KG1 (cell line): ENCODE measurements around the gene GPC3.
"Not testable (repeated sequence)": the region's sequence is repeated elsewhere in the genome, so short reads cannot be mapped to it uniquely, and the experiment has no call there.

ENCODE experiments used
- DNase-seq: peaks from one replicate; lab custom pipeline; 2025; lab: John Stamatoyannopoulos, UW

GPC3 gene

GRCh38 chrX:133985164-133985966 lies at the start of gene GPC3:
Gene GPC3, minus strand, starts transcription at chrX:133985594.
- DNase-seq: no peak

GRCh38 chrX:134032441-134032840 lies 47.0 kb upstream of the GPC3 start:
- DNase-seq: no peak

- no peak for DNase-seq
These were observed 41.3 kb upstream of the GPC3 start for GRCh38 chrX:134026565-134027311.

GRCh38 chrX:134025986-134026545 lies 40.7 kb upstream of the GPC3 start:
- DNase-seq: no peak

- DNase-seq: no peak
These were observed 39.4 kb upstream of the GPC3 start for GRCh38 chrX:134024686-134025377.

- no peak for DNase-seq
These were observed 38.5 kb upstream of the GPC3 start for GRCh38 chrX:134023851-134024281.

GRCh38 chrX:134020910-134021309 lies 35.5 kb upstream of the GPC3 start:
- DNase-seq: no peak

GRCh38 chrX:134019567-134020206 lies 34.3 kb upstream of the GPC3 start:
- no peak for DNase-seq

- not testable (repeated sequence) for DNase-seq
These were observed 30.9 kb upstream of the GPC3 start for GRCh38 chrX:134016309-134016708.

GRCh38 chrX:134015510-134015909 lies 30.1 kb upstream of the GPC3 start:
- DNase-seq: not testable (repeated sequence)

GRCh38 chrX:134013524-134013923 lies 28.1 kb upstream of the GPC3 start:
- no peak for DNase-seq

GRCh38 chrX:134013092-134013497 lies 27.7 kb upstream of the GPC3 start:
- DNase-seq: no peak

GRCh38 chrX:134010690-134011089 lies 25.3 kb upstream of the GPC3 start:
- no peak for DNase-seq

GRCh38 chrX:134007716-134008115 lies 22.3 kb upstream of the GPC3 start:
- no peak for DNase-seq

GRCh38 chrX:134006484-134007161 lies 21.2 kb upstream of the GPC3 start:
- DNase-seq: no peak

- no peak for DNase-seq
These were observed 18.7 kb upstream of the GPC3 start for GRCh38 chrX:134004084-134004483.

- DNase-seq: no peak
These were observed 17.7 kb upstream of the GPC3 start for GRCh38 chrX:134002921-134003615.

- no peak for DNase-seq
These were observed 15.2 kb upstream of the GPC3 start for GRCh38 chrX:134000260-134001245.

GRCh38 chrX:133999031-133999705 lies 13.8 kb upstream of the GPC3 start:
- no peak for DNase-seq
